HG02763 (cell line): ENCODE data around the gene WNT5A.

Experiments
- ATAC-seq: cut with Tn5 transposase; IDR thresholded peaks from one replicate; pipeline ENCODE4 v1.9.1; 2021; ENCODE audit warnings: mild to moderate bottlenecking, moderate library complexity; ENCODE audit not compliant: unreplicated experiment

Gene WNT5A

DNA sequence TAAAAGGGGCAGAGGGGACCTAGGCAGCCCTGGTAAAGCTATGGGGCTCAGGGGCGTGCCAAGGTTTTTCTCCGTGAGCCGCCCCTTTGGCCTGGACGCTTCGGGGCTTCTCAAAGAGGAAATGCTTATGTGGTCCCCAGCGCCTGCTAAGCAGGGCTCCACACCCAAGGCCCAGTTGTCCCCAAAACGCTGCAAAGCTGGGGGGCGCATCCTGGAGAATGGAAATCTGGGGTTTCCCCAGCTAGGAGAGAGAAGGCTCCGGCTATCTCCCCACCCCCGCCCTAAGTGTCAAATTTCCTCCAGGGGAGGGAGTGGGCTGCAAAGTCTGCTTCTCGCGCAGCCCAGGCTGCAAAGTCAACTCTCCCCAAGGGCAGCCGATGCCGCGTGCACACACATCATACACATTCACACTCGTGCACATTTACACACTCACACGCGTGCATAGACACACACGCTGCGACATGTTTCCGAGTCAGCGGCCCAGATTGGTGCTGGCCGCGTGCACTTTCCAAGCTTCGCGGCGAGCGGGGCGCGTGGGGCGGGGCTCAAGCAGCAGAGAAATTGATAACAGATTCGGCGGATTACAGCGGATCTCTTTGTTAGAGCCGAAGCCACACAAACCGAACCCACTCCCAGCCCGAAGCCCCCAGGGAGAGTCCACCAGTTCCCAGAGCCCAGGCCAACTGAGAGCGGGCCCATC is 4.5 kb downstream of the WNT5A start:
- ATAC-seq: no peak

DNA sequence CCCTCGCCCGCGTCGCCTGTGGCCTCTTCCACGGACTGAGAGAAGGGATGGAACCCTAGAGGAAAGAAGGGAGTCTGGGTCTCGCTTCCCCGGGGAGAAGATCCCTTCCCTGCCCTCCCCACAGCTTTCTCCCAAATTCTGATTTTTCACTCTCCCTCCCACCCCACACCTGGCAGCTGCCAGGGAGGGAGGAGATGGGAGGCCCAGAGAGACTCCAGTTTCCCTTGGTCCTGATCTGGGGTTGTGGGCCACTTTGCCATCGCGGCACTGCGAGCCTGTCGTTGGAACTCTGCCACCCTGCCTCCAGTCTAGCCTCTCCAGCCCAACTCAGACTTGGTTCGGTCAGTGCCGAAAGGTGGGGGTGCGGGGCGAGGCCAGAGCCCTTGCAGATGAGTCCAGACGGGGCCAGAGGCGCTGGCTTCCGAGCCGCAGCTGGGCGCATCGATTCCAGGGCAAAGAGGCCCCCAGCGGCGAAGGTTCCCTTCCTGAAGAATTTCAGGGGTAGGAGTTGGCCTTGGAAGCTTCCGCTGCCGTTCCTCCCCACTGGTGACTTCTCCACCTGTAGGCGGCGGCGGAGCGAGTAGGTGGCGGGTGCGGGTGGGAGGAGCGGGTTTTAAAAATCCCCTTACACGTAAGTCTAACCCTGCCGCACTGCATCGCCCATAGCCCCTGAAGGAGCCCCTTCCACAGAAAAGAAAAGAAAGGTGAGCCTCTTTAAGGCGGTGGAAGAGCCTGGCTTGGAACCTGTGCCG is 5.2 kb downstream of the WNT5A start:
- ATAC-seq: no peak

DNA sequence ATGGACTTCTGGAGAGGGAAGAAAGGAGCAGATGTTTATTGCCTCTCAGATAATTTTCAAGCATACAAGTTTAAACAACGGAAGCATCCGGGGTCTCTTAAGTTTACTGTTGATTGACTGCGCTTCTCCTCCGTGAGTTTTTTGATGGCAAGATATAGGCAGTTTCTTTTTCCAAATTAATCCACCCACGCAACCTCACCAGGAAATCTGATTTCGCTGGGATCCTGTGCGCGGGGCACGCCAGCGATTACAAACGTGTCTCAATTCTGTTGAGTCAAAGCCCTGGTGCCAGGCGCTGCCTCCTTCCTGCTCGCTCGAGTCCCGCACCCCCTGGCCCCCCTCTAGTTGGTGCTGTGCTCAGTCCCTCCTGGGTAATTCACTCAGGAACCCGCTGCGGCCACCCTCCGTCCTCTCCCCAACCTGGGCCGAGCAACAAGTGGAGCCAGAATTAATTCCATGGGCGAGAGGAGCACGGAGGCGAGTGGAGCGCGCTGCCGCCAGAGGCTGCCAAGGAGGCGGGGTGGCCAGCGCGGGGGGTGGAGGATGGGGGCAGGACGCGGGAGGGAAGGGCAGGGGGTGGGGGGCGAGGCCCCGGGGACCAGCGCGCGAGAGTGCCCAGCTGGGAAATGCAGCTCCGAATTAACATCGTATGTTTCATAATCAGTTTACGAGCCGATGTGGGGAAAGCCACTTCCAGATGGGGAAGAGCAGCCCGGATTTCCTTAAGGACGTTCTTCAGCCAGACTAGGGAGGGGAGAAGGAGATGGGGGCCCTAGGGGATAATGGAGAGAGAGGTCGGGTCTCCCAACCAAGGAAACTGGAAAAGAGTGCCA is 6.0 kb downstream of the WNT5A start:
- no peak for ATAC-seq

- ATAC-seq: no peak
Observed at GRCh38 chr3:55477306-55478303, 9.5 kb downstream of the WNT5A start.

DNA sequence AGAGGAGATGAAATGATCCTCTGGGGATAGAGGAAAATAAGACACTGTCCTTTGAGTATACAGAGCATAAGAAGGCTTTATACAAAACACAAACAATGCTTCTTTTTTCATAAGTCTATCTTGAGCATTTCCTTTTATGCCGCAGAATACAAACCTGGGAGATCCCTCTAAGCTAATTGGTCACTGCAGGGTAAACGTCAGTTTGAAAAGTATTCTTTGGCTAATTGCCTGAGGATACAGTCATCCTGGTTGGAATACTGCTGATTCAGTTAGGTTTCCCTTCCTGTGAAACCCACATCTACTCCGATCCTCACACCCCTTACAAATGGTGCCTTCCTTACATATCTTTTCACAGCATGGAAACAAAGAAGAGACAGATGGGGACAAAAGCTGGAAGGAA is 10.6 kb downstream of the WNT5A start:
- ATAC-seq: no peak

- no peak for ATAC-seq
Observed at GRCh38 chr3:55474213-55474632, 12.9 kb downstream of the WNT5A start.

DNA sequence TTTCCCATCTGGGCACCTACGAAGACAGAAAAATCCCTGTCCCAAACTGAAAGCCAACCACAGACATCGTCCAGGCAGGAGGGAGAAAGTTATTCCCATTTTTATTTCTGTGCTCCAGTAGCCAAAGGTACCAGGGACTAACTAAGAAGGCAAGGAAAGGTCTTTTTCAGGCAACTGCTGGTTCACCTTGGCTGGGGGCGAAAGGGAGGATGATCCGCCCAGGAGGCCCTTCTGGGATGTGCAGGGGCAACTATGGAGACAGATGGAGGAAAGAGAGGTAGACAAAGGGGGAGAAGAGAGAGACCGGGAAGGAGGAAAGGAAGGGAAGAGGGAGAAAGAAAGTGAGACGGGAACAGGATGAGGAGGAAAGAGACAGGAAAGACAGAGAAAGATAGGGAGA is 13.3 kb downstream of the WNT5A start:
- ATAC-seq: no peak

DNA sequence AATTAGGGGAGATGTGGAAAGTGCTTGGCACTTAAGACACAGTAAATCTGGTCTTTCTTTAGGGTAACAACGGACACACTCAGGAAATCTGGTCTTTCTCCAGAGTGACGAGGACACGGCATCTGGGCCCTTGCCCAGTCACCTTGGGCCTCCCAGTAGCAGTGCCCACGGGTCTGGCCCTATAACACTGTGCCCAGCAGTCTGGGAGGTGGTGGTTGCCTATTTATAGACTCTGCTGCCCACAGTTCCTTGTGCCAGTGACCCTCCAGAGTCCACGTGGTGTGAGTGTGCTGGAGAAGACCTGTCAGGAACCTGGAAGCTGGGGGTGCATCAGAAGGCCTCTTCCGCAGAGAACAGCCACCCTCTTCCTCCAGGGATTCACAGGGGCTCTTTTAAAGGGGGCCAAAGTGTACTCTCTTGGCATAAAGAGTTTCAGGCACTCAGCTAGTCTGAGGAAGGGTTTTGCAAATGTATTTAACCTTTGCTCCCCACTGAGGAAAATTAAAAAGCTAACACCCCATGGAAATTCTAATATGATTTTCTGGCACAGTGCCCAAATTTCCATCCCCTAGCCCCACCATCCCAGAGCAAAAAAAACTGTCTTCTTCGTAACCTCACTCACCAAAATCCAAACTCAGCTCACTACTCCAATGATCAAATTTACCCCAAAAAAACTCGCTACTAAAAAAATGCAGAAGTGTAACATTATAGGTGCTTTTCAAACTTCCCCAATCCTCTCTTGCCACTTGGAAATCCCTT is 15.4 kb downstream of the WNT5A start:
- ATAC-seq: no peak

GRCh38 chr3:55471084-55471483 is 16.0 kb downstream of the WNT5A start:
- ATAC-seq: no peak

DNA sequence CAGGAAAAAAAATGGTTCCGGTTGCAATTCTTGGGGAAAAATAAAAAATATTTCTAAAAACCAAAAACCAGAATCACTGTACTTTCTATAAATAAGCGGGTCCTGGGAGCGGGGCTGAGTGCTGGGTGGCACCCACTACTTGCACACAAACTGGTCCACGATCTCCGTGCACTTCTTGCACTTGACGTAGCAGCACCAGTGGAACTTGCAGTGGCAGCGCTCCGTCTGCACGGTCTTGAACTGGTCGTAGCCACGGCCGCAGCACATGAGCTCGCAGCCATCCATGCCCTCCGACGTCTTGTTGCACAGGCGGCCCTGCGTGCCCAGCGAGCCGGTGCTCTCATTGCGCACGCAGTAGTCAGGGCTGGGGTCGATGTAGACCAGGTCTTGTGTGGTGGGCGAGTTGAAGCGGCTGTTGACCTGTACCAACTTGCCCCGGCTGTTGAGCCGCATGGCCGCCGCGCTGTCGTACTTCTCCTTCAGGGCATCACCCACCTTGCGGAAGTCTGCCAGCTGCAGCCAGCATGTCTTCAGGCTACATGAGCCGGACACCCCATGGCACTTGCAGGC is 17.1 kb downstream of the WNT5A start:
- ATAC-seq: no peak

DNA sequence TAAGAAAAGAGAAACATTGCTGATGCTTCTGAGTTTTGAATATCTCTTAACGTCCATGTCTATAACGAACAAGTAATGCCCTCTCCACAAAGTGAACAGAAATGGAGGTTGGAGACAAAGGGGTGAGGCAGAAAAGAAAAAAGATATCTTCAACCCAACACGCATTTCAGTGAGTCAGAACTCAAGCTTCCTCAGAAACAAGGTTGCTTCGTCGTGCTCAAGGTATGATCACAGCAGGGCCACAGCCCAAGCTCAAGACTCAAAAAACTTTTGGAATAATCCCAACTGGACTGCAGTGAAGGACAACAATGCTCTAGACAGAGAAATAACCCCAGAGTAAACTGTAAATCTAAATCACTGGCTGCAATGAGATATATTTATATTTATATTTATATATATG is 18.9 kb downstream of the WNT5A start:
- no peak for ATAC-seq

- ATAC-seq: no peak
Observed at GRCh38 chr3:55467099-55467498, 20.0 kb downstream of the WNT5A start.

DNA sequence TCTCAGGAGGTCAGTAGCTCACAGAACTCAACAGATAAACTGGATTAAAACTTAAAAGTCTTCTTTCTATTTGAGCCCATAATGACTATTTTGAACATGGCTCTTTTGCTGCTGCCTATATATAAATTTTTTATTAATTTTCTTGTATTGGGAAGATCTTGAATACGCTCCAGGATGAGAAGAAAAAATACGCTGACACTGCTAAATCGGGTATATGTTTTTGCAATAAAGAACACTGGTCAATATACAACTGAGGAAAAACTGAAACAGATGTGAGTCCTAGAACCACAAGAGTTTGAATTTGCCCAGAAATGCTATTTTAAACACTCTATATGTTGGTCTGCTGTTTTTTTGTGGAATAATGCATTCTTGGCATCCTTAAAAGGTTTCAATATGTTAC is 20.6 kb downstream of the WNT5A start:
- ATAC-seq: no peak

- no peak for ATAC-seq
Observed at GRCh38 chr3:55461896-55462295, 25.2 kb downstream of the WNT5A start.

- no peak for ATAC-seq
Observed at GRCh38 chr3:55459838-55460237, 27.3 kb downstream of the WNT5A start.

GRCh38 chr3:55458181-55458790 is 28.8 kb downstream of the WNT5A start:
- no peak for ATAC-seq

DNA sequence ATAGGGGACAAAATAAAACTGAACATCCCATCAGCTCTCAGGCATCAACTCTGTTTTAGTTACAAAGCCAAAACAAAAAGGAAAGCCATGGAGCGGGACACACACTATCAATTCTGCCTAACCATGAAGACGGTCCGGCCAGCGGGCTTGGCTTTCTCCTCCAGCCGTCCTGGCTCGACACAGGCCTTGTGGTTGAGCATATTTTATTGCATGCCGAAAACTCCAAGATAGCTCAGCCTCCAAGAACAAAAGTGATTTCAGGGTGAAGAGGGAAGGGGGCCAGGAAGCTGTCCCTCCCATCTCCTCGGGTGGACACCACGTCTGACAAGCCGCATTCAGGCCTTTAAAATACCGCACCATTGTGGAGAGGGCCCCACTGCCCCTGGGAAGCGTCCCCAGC is 31.2 kb downstream of the WNT5A start:
- ATAC-seq: no peak

- no peak for ATAC-seq
Observed at GRCh38 chr3:55454611-55455010, 32.5 kb downstream of the WNT5A start.

- no peak for ATAC-seq
Observed at GRCh38 chr3:55453886-55454496, 33.1 kb downstream of the WNT5A start.
